Sigmoid colon (tissue), 7 donors: ENCODE results near the gene GTF3A. TPM values are rescaled to one million over a fixed set of nuclear protein-coding genes. Genes with fewer than 3 reads are reported as not detected.

Source experiments
- DNase-seq: peaks from one replicate; pipeline ENCODE4 v3.0.0-alpha.2; 2019
- H3K27ac ChIP-seq, 4 donors: fragments of 200-600 bp; sonication (generic); one replicate each; pipeline ENCODE4 v1.5.1; 2016 to 2019; ENCODE audit warnings: mild to moderate bottlenecking in 1 of 4
- H3K27me3 ChIP-seq, 3 donors: fragments of 200-600 bp; sonication (generic); one replicate each; pipeline ENCODE4 v1.5.1; 2019; ENCODE audit warnings: mild to moderate bottlenecking in 1 of 3
- H3K36me3 ChIP-seq, 4 donors: fragments of 200-600 bp; sonication (generic); one replicate each; pipeline ENCODE4 v1.5.1; 2016 to 2019
- H3K4me1 ChIP-seq, 4 donors: fragments of 200-600 bp; sonication (generic); one replicate each; pipeline ENCODE4 v1.5.1; 2017 to 2019
- H3K4me3 ChIP-seq, 4 donors: fragments of 200-600 bp; sonication (generic); one replicate each; pipeline ENCODE4 v1.5.1; 2017 to 2019; ENCODE audit warnings: mild to moderate bottlenecking in 2 of 4, moderate library complexity in 1 of 4
- H3K9me3 ChIP-seq, 4 donors: fragments of 200-600 bp in 3 of 4; sonication (generic) in 3 of 4; one replicate each; pipeline versions ENCODE4 v1.5.1 to v1.6.1; 2013 to 2019
- EP300 ChIP-seq, 4 donors: sonication (generic); formaldehyde crosslinking; IDR thresholded peaks; one replicate each; pipeline ENCODE4 v1.6.1; 2017; ENCODE audit warnings: antibody characterized with exemption in 4 of 4
- POLR2A ChIP-seq, 2 donors: fragments of 450-650 bp; IDR thresholded peaks; one replicate each; pipeline ENCODE4 v1.6.1; 2016; ENCODE audit warnings: antibody characterized with exemption in 2 of 2, mild to moderate bottlenecking in 2 of 2, moderate library complexity in 2 of 2
- POLR2AphosphoS5 ChIP-seq, 4 donors: sonication (generic); formaldehyde crosslinking; IDR thresholded peaks; one replicate each; pipeline ENCODE4 v1.6.1; 2017; ENCODE audit warnings: antibody characterized with exemption in 4 of 4
- WGBS, 2 donors: extraction: QIAGEN DNeasy Blood & Tissue Kit; methylation state at CpG; one replicate each; pipeline ENCODE4 v1.1.7; 2013; 5-methylcytosine and 5-hydroxymethylcytosine counted together
- intact Hi-C: fragments of 100-400 bp; cut with DNase I; formaldehyde crosslinking; loops from one replicate; pipeline ENCODE4 v1.15.1; 2023
- polyA plus RNA-seq, 3 donors: library from polyadenylated mRNA; stranded (reverse); fragments of 200-250 nt; gene quantifications; one replicate each; pipeline ENCODE4 v1.2.3, GENCODE V29; 2013
- total RNA-seq, 4 donors: library from RNA; depleted of rRNA; stranded (reverse); fragments of >200 nt; gene quantifications; one replicate each; pipeline ENCODE4 v1.1.0, GENCODE V29; 2016
- TF ChIP-seq, protein P1 (sequence below), 4 experiments: fragments of 450-650 bp in 3 of 4; fragments of 200-600 bp in 1 of 4; IDR thresholded peaks; one replicate each; pipeline ENCODE4 v1.5.1; 2016 to 2019; ENCODE audit warnings: antibody characterized with exemption in 4 of 4, mild to moderate bottlenecking in 3 of 4, moderate library complexity in 2 of 4
- donor health status: healthy with polysubstance abuse.
- donor health status: Bipolar disorder and iron deficiency.
- donor health status: healthy.

The GTF3A gene
- total and polyA plus RNA-seq, 7 donors, result 76.3 to 172 (median 135) TPM

DNA sequence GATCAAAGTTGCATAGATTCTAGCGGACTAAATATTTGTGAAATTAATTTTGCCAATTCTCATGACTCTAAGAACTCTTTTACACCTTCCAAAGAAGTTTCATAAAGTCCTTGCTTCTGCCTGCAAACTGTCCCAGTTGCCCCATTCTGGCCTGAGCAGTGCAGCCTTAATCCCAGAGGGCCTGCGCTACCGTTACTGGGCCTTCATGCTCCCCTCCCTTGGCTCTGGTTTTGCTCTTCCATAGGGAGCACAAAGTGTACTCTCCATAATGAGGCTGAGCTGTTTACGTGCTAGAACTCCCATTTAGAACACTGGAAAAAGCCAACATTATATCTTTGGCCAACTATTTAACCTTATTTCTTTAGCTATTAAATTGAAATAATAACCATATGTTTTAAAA is 23.9 kb downstream of the GTF3A start:
- TF ChIP-seq EP300 (IDR thresholded peaks at IDR 0.05) (no peak), POLR2A (IDR thresholded peaks at IDR 0.05) (no peak)
- 88 to 94% methylated on average over 4 of the region's 4 CpGs for WGBS, 2 donors
- no peak for DNase-seq
- H3K4me1 ChIP-seq, result peaks cover 0 to 30% (median 20%) of the 10 kb centered on the region in 4 donors
- H3K36me3 ChIP-seq, result peaks cover 0 to 10% (median 0%) of the 10 kb centered on the region in 4 donors
- H3K27ac ChIP-seq, result peak overlapping the region in 3 of 4 donors; percentile 95 to 100 (median 96)
- H3K9me3 ChIP-seq, result no peaks in the 10 kb centered on the region
- no peak overlapping the region for H3K4me3 ChIP-seq
- intact Hi-C loops, result loop anchor here (5.0 kb wide), 1 partner anchor 689 kb away; the partner anchor contains the start of gene PAN3
- no peaks in the 10 kb centered on the region for H3K27me3 ChIP-seq

DNA sequence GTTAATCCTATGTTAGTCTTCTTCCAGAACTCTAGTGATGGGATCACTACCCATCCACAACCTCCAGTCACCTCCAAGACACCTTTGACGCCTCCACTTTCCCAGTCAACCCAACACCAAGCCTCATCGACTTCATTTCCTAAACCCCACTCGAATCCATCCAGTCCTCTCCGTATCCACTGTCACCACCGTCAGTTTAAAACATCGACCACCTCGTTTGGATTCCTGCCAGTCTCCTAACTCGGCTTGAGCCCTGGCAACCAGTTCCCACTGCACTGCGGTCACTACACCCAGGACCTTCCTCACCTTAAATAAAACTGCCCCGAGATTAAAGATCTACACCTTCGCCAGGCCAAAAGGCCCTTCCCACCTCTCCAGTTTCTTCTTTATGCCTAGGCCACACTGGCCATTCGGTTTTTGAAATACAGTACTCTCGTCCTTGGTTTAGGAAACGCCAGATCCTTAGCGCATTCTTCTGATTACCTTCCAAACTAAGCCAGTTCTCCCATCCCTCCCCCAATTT is 24.7 kb downstream of the GTF3A start:
- WGBS, 2 donors, result 39 to 55% methylated on average over 15 of the region's 15 CpGs
- DNase-seq, result no peak
- H3K9me3 ChIP-seq, result no peaks in the 10 kb centered on the region

DNA sequence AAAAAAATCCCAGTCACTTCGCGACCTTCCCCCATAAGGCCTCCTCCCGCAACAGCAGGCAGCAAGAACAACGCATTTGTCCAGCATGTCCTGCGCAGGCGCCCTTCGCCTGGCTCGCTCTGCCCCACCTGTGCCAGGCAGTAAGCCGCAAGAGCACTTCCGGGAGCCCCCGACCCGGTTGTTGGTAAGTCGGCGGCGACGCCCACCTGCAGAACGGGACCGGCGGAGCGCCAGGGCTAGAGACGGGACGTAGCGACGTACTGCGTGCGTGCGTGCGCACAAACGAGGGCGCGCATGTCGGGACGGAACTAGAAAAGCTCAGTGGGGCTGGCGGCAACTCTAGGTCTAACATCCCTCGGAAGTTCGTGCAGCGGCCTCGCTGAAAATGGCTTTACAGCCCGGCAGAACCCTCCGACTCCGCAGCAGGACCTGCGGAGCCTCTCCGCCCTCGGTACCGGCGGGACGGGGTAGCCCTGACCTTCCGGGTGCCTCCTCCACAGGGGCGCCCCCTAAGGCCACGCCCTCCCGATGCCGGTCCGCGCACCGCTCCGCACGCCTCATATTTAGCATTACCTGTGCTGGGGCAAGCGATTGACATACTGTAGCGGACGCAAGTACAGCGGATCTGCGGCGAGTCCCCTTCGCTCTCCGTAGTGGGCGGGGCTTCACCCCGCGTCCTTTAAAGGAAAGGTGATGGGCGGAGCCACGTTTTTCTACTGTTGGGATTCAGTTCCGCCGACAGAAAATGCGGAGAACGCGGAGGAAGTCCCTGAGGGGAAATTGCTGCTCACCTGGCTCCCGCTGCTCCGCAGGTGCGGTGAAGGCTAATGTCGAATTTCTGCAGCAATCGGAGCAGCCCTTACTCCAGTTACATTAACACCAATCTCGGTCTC is 25.8 kb downstream of the GTF3A start, which contains the start of gene MTIF3:
MTIF3 (minus strand) TSS at position 629 of the 893 bp plus-strand sequence. CDS start 10,116 bp downstream, outside the sequence.
- TF ChIP-seq, protein P1, sequence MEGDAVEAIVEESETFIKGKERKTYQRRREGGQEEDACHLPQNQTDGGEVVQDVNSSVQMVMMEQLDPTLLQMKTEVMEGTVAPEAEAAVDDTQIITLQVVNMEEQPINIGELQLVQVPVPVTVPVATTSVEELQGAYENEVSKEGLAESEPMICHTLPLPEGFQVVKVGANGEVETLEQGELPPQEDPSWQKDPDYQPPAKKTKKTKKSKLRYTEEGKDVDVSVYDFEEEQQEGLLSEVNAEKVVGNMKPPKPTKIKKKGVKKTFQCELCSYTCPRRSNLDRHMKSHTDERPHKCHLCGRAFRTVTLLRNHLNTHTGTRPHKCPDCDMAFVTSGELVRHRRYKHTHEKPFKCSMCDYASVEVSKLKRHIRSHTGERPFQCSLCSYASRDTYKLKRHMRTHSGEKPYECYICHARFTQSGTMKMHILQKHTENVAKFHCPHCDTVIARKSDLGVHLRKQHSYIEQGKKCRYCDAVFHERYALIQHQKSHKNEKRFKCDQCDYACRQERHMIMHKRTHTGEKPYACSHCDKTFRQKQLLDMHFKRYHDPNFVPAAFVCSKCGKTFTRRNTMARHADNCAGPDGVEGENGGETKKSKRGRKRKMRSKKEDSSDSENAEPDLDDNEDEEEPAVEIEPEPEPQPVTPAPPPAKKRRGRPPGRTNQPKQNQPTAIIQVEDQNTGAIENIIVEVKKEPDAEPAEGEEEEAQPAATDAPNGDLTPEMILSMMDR (IDR thresholded peaks at IDR 0.05), result peak in 1 of 4 experiments; percentile 32
- peak in 1 of 4 donors; percentile 16 for TF ChIP-seq EP300 (IDR thresholded peaks at IDR 0.05)
- peak; percentile 81 to 88 (median 85) for TF ChIP-seq POLR2AphosphoS5 (IDR thresholded peaks at IDR 0.05)
- peak; percentile 78 to 84 for TF ChIP-seq POLR2A (IDR thresholded peaks at IDR 0.05)
- H3K9me3 ChIP-seq, result no peaks in the 10 kb centered on the region
- peaks cover 0 to 45% (median 28%) of the 10 kb centered on the region in 4 donors for H3K4me1 ChIP-seq
- WGBS, 2 donors, result 0% methylated on average over 81 of the region's 81 CpGs
- H3K36me3 ChIP-seq, result no peaks in the 10 kb centered on the region
- no peaks in the 10 kb centered on the region for H3K27me3 ChIP-seq
- peak; percentile 96 for DNase-seq
- H3K4me3 ChIP-seq, result peak within 1 kb of the TSS; percentile 68 to 98 (median 90)
- peak within 1 kb of the TSS; percentile 95 to 100 (median 98) for H3K27ac ChIP-seq
- intact Hi-C loops, result loop anchor here (1.0 to 5.0 kb wide), 6 partner anchors 25 to 687 kb away; partner anchors contain the start of genes LNX2, PAN3, POLR1D and RPL21

More for the DNA sequence above, 24.7 kb downstream of the GTF3A start:
- no peak for TF ChIP-seq EP300 (IDR thresholded peaks at IDR 0.05)
- TF ChIP-seq, protein P1 (IDR thresholded peaks at IDR 0.05), result no peak
- TF ChIP-seq POLR2AphosphoS5 (IDR thresholded peaks at IDR 0.05), result no peak
- no peak for TF ChIP-seq POLR2A (IDR thresholded peaks at IDR 0.05)
- peaks cover 0 to 37% (median 23%) of the 10 kb centered on the region in 4 donors for H3K4me1 ChIP-seq
- no peaks in the 10 kb centered on the region for H3K27me3 ChIP-seq
- peak overlapping the region; percentile 68 to 98 (median 90) for H3K4me3 ChIP-seq
- peak overlapping the region; percentile 95 to 100 (median 98) for H3K27ac ChIP-seq
- intact Hi-C loops, result loop anchor here (5.0 kb wide), 1 partner anchor 688 kb away; the partner anchor contains the start of gene PAN3
- H3K36me3 ChIP-seq, result peaks cover 0 to 8% (median 0%) of the 10 kb centered on the region in 4 donors

DNA sequence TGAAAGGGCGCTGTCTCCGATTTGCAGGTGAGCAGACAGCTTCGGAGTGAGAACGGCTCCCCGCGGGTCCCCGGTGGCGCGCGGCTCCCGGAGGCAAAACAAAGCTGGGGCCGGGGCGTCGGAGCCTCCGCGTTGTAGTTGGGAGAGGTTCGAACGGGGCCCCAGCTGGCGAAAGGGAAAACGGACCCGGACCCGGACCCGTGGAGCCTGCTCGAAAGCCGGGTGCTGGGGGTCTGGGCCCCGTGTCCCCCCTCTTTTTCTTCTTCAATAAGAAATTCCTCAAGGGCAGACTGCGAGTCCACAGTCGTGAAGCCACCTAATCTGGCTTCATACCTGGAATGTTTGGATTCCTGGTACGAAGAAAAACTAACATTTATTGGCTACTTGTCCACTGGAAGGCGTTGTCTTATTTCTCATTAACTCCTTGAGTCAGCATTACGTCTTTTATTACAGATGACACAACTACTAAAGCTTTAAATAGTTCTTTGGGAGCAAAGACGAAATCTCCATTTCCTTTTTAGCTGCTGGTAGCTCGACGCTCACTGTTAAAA is 26.6 kb downstream of the GTF3A start:
- intact Hi-C loops, result loop anchor here (1.0 to 5.0 kb wide), 5 partner anchors 26 to 469 kb away; partner anchors contain the start of genes LNX2, POLR1D and RPL21
- no peaks in the 10 kb centered on the region for H3K9me3 ChIP-seq
- H3K36me3 ChIP-seq, result no peaks in the 10 kb centered on the region
- H3K4me1 ChIP-seq, result peaks cover 0 to 53% (median 32%) of the 10 kb centered on the region in 4 donors
- peak in 1 of 4 donors; percentile 40 for TF ChIP-seq EP300 (IDR thresholded peaks at IDR 0.05)
- TF ChIP-seq POLR2AphosphoS5 (IDR thresholded peaks at IDR 0.05), result peak in 2 of 4 donors; percentile 10 to 27
- TF ChIP-seq POLR2A (IDR thresholded peaks at IDR 0.05), result no peak
- TF ChIP-seq, protein P1 (IDR thresholded peaks at IDR 0.05), result no peak
- DNase-seq, result peak; percentile 73
- H3K4me3 ChIP-seq, result peak overlapping the region; percentile 68 to 98 (median 90)
- peak overlapping the region; percentile 95 to 100 (median 98) for H3K27ac ChIP-seq
- H3K27me3 ChIP-seq, result no peaks in the 10 kb centered on the region
- 1% methylated on average over 34 of the region's 34 CpGs for WGBS, 2 donors
